ENCODE results near the gene FOXF1.

Gene FOXF1
- total RNA-seq = 0 reads per million in 2 experiments

- DNase-seq (ENCODE audit: low read depth) = no peak
These were observed at the start of gene FOXF1 for GRCh38 chr16:86510465-86511261. Gene FOXF1, plus strand, starts transcription at chr16:86510527. Its CDS starts 43 bp downstream, at chr16:86510570.

- no peak for DNase-seq (ENCODE audit: low read depth)
These were observed 49.3 kb upstream of the FOXF1 start for GRCh38 chr16:86461037-86461436.

DNA sequence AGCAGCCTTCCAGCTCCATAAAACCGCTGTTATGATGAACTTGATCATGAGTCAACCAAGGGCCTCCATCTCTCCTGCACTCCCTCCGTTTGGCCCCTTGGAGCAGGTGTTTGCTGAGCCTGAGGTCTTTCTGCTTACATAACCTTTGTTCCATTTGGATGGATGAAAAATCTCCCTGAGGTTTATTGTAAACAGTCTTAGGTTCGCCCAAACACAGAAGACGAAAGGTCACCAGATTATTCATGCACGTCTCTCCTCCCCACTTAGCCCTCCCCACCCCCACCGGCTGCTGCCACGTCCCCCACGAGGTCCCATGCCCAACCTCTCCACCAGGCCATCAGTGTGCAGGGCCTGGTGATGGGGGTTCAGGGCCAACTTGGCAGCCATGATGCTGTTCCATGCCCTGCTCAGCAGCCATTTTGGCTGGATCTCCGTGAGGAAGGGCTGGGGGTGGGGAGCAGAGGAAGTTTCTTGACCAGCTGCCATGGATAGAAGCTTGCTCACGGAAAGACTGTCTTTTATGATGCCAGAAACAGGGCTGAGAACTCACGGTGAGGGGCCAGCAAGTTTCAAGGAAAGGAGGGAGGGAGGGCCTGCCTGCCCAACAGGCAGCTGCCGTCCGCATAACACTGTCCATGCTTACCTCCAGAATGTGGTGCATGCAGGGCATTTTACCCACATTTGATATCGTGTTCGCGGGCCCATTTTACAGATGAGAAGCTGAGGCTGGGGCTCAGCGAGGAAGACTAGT lies 47.8 kb upstream of the FOXF1 start:
- DNase-seq (ENCODE audit: low read depth) = no peak

- no peak for DNase-seq (ENCODE audit: low read depth)
These were observed 46.3 kb upstream of the FOXF1 start for GRCh38 chr16:86464044-86464443.

- DNase-seq (ENCODE audit: low read depth) = no peak
These were observed 44.9 kb upstream of the FOXF1 start for GRCh38 chr16:86465434-86465833.

GRCh38 chr16:86466696-86467406 lies 43.5 kb upstream of the FOXF1 start:
- no peak for DNase-seq (ENCODE audit: low read depth)

DNA sequence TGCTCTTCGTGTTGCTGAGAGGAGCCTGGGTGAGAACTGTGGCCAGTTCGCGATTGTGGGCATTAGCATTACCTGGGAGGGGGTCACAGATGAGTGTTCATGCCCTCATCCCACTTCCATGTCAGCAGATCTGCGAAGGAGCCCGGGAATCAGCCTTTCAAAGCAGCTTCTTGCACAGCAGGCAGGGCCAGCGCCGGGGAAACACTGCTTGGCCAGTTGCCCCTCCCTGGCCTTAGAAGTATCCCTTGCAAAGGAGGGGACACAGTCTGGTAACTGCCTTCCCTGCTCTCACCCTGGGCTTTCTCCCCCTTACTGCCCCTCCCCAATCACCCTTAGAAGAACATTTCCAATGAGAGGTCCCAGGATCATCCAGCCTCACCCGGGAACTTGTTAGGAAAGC lies 42.8 kb upstream of the FOXF1 start:
- DNase-seq (ENCODE audit: low read depth) = no peak

DNA sequence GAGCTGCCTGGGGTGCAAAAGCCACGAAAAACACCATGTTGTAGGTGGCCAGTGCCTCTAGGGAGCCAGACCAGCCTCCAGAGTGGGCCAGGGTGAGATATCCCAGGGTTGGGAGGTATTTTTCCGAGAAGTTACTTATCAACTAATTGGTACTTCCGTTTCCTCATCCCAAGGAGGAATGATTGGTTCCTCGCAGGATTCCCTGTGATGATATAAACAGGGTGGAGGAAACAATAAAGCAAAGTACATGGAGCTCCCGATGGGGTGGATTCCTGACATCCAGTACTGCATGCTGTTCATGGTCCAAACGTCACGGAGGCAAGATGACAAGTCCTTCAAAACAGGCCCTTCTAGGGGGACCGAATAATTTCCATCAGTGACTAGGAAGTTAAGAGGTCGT lies 39.4 kb upstream of the FOXF1 start:
- DNase-seq (ENCODE audit: low read depth) = no peak

DNA sequence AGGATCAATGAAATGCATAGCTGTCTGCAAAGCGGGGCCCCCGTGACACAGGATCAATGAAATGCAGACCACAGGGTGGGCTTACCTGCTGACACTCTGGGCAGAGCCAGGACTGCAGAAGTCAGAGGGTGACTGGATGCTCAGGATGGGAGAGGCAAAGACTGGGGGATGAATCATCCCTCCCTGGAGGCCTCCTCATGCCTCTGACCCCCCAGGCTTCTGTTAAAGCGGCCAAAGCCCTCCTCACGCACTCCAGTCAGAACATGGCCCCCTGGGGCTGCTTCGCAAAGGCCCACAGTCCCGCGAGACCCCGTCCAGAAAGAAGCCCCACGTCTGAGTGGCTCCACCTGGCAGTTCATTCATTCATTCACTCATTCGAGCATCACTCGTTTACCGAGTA lies 38.4 kb upstream of the FOXF1 start:
- DNase-seq (ENCODE audit: low read depth) = no peak

DNA sequence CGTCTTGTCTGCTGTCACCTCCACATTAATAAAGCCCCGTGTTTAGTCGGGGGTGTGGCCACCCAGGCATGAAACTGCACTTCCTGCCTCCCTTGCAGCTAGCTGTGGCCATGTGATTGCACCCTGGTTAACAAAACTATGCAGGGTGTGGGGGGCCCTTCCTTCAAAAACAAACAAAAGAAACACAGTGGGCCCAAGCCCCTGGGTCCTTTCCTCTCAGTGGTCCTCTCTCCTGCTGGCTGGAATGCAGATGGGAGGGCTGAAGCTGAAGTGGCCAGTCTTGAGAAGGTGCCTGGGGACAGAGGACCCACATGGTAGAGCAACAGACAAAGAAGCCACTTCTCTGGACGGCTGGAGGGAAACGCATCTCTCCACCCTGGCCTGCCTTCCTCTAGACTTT lies 38.0 kb upstream of the FOXF1 start:
- DNase-seq (ENCODE audit: low read depth) = no peak

DNA sequence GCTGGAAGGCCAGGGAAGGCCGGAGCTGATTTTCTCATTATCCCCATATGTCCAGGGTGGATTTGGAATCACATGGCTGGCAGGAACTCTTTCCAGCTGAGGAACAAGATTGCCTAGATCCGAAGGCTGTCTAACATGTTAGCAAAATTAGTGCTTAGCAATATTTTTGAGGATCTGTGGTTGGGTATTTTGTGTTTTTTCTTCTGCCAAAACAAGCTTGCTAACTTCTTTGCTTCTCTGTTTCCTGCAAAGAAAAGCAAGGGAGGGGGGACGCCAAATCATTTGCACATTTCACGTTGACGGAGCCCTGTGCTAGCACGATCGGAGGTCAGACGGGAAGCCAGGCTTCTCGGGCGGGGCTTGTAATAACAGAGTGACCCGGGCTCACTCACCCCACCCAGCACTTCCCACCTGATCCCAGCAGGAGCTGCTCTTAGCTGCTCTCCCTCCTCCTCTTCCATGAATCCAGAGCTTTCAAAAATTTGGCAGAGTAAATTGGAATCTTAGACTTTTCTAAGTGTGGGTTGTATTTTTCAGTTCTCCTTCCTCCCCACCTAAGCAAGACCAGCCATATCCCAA lies 33.3 kb upstream of the FOXF1 start:
- no peak for DNase-seq (ENCODE audit: low read depth)

DNA sequence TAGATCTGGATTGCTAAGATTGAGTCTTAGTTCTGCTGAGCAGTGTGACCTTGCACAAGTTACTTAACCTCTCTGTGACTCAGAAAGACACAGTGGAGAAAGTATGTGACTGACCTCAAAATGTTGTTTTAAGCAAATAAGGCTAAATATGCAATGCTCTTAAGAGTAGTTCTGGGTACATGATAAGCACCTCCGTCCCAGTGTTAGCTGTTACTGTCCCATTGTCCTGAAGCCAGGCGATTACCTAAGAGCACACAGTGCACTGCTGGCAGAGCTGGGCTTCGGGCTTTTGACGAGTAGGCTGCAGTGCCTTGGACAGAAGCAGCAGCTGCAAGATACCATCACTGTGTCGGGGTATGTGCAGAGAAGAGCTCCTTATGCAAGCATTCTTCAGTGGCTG lies 32.7 kb upstream of the FOXF1 start:
- no peak for DNase-seq (ENCODE audit: low read depth)

DNA sequence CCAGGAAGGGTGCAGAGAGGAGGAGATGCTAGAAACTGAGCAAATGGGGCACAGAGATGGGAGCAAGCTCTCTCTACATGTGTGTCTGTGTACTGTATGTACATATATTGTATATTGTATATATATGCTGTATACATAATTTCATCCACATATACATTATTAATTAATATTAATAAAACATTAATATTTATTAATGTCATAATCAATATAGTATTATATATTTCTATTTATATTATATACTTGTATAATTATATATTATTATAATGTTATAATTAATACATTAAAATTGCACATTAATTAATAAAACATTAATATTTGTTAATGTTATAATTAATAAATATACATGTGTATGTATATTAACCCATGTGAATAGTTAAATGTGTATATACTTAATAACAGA lies 31.5 kb upstream of the FOXF1 start:
- no peak for DNase-seq (ENCODE audit: low read depth)

GRCh38 chr16:86479419-86479818 lies 30.9 kb upstream of the FOXF1 start:
- no peak for DNase-seq (ENCODE audit: low read depth)

DNA sequence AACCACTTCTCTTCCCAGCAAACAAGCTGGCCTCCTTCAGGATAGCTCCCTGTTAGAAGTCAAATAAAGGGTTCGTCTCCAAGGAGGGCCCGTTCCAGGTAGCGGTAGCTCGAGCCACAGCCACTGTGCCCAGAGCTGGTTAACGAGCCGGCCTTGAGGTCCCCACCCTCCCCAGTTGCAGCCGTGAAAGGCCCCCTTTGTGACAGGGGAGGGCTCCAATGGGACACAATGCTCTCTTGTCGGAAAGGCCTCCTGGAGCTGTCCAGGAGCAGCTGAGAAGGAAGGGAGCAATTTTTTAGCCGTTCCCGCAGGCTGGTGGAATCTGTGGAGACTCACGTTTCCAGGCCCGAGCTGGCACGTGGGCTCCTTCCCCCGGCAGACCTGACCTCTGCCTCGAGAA lies 29.9 kb upstream of the FOXF1 start:
- no peak for DNase-seq (ENCODE audit: low read depth)

DNA sequence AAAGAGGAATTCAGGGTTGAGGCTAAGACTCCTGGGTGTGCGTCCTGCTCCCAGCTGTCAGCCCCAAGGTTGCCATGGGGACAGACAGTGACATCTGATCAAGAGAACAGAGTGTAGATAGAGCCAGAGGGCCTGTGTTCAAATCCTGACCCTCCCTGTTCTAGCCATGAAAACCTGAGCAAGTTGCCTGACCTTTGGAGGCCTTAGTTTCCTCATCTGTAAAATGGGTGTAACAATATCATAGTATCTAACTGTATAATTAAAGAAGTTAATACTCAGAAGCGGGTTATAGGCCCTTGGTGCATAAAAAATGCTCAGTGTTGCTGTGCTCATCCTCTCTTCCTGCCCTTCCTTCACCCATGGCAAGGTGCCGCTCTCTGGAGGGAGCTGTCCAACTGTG lies 28.7 kb upstream of the FOXF1 start:
- no peak for DNase-seq (ENCODE audit: low read depth)

GRCh38 chr16:86484240-86484639 lies 26.1 kb upstream of the FOXF1 start:
- DNase-seq (ENCODE audit: low read depth) = no peak

DNA sequence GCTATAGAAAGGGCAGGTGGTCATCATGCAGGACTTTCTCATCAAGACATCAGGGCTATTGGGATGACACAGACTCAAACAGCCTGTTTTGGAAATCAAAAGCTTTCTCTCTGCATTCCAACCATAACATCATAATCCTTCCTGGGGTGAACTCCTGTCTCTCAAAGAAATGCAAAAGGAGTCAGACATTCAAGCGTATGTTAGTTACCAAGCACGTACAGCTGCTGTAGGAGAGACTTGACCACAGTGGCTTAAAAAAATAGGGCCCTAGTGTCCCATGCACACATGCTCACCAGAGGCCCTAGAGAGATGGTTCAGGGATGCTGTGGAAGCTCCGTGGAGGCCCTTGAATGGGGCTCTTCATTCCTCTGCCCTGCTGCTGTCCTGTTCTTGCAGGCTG lies 24.6 kb upstream of the FOXF1 start:
- no peak for DNase-seq (ENCODE audit: low read depth)

DNA sequence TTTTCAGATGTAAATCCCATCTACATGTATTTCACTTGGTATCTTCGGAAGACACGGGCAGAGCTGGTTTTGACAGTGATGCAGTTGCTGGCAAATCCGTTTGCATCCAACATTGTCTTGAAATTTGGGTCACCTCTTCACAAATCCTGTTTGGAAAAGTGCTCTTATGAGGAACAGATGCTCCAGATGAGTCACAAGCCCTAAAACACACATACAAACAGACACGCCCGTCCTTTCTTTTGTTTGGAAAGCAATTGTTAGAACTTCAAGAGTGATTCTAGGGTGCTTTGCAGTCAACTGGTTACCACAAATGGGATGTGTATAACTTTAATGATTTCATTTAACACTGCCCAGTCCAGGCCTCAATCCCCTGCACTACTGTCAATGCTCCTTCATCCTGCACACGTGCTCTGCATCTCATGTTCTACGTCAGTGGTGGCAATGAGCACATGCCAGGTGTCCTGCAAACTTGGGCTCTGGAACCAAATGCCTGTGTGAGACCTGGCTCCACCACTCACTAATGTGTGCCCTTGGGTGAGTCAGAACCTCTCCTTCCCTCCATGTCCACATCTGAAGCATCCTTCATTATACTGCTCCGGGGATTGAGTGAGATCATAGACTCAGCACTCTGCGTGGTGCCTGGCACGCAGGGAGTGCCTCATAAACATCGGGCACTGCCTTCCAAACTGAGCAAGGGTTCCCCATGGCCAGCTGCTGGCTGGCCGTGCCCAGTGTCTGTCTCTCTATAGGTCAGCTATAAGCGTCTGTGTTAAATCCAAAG lies 19.3 kb upstream of the FOXF1 start:
- no peak for DNase-seq (ENCODE audit: low read depth)

- no peak for DNase-seq (ENCODE audit: low read depth)
These were observed 18.7 kb upstream of the FOXF1 start for GRCh38 chr16:86491640-86492023.

- no peak for DNase-seq (ENCODE audit: low read depth)
These were observed 17.9 kb upstream of the FOXF1 start for GRCh38 chr16:86492267-86492960.

Data from T follicular helper cell (primary cell).